HG03066 (cell line): ENCODE data around the gene LGSN.
"Not testable (repeated sequence)": the region's sequence is repeated elsewhere in the genome, so short reads cannot be mapped to it uniquely, and the experiment has no call there.

ENCODE experiments used
- ATAC-seq: cut with Tn5 transposase; IDR thresholded peaks from one replicate; pipeline ENCODE4 v1.9.1; 2021; ENCODE audit warnings: low read depth; ENCODE audit not compliant: unreplicated experiment

LGSN gene

GRCh38 chr6:63319939-63320338 is at the start of gene LGSN:
LGSN (minus strand) TSS chr6:63319983; CDS start chr6:63319943, 40 bp downstream.
- no peak for ATAC-seq

- ATAC-seq, result no peak
These were observed 48.6 kb upstream of the LGSN start for GRCh38 chr6:63368347-63368746.

- not testable (repeated sequence) for ATAC-seq
These were observed 42.8 kb upstream of the LGSN start for GRCh38 chr6:63362500-63363120.

GRCh38 chr6:63357384-63357783 is 37.6 kb upstream of the LGSN start:
- ATAC-seq, result not testable (repeated sequence)

GRCh38 chr6:63355632-63356031 is 35.8 kb upstream of the LGSN start:
- ATAC-seq, result no peak

- peak; percentile 1 for ATAC-seq
These were observed 33.5 kb upstream of the LGSN start for GRCh38 chr6:63353286-63353630.

GRCh38 chr6:63352544-63353285 is 32.9 kb upstream of the LGSN start:
- ATAC-seq, result peak; percentile 90

- peak; percentile 32 for ATAC-seq
These were observed 32.3 kb upstream of the LGSN start for GRCh38 chr6:63352069-63352543.

GRCh38 chr6:63349401-63349800 is 29.6 kb upstream of the LGSN start:
- no peak for ATAC-seq

GRCh38 chr6:63348836-63349235 is 29.1 kb upstream of the LGSN start:
- no peak for ATAC-seq

GRCh38 chr6:63347599-63347998 is 27.8 kb upstream of the LGSN start:
- ATAC-seq, result no peak

GRCh38 chr6:63346217-63346835 is 26.5 kb upstream of the LGSN start:
- no peak for ATAC-seq

- no peak for ATAC-seq
These were observed 20.6 kb upstream of the LGSN start for GRCh38 chr6:63340351-63340750.

GRCh38 chr6:63334652-63335051 is 14.9 kb upstream of the LGSN start:
- not testable (repeated sequence) for ATAC-seq

- ATAC-seq, result no peak
These were observed 13.7 kb upstream of the LGSN start for GRCh38 chr6:63333440-63333839.

- not testable (repeated sequence) for ATAC-seq
These were observed 6.8 kb upstream of the LGSN start for GRCh38 chr6:63326630-63327029.

- no peak for ATAC-seq
These were observed 3.2 kb upstream of the LGSN start for GRCh38 chr6:63322981-63323380.

- no peak for ATAC-seq
These were observed 2.0 kb upstream of the LGSN start for GRCh38 chr6:63321821-63322220.

- ATAC-seq, result no peak
These were observed 2.1 kb downstream of the LGSN start for GRCh38 chr6:63317641-63318040.

- no peak for ATAC-seq
These were observed 3.7 kb downstream of the LGSN start for GRCh38 chr6:63316113-63316512.

- ATAC-seq, result no peak
These were observed 6.7 kb downstream of the LGSN start for GRCh38 chr6:63313111-63313510.
